Esophagus squamous epithelium (tissue), 5 donors: ENCODE data around the gene LIN7C. TPM values are rescaled to one million over a fixed set of nuclear protein-coding genes. Genes with fewer than 3 reads are reported as not detected.
A peak's percentile ranks its signal among the peaks of the same experiment; 100 is the strongest.

ENCODE experiments used
- DNase-seq: peaks from one replicate; lab custom pipeline; 2025; lab: John Stamatoyannopoulos, UW
- H3K27ac ChIP-seq, 4 donors: fragments of 200-600 bp; sonication (generic); one replicate each; pipeline ENCODE4 v1.5.1; 2016 to 2019; ENCODE audit warnings: mild to moderate bottlenecking in 1 of 4
- H3K27me3 ChIP-seq, 4 donors: fragments of 200-600 bp; sonication (generic); 1 replicate in 3 of 4; 2 replicates in 1 of 4; pipeline versions ENCODE4 v1.5.1 to v1.6.0; 2017 to 2021; ENCODE audit warnings: antibody characterized with exemption in 1 of 4
- H3K36me3 ChIP-seq, 3 donors: fragments of 200-600 bp; sonication (generic); one replicate each; pipeline ENCODE4 v1.5.1; 2016 to 2019
- H3K4me1 ChIP-seq, 3 donors: fragments of 200-600 bp; sonication (generic); one replicate each; pipeline ENCODE4 v1.5.1; 2017 to 2019
- H3K4me3 ChIP-seq, 4 donors: fragments of 200-600 bp; sonication (generic); 1 replicate in 3 of 4; 2 replicates in 1 of 4; pipeline ENCODE4 v1.5.1; 2016 to 2019; ENCODE audit warnings: mild to moderate bottlenecking in 2 of 4, moderate library complexity in 1 of 4
- H3K9me3 ChIP-seq, 3 donors: fragments of 200-600 bp; sonication (generic); one replicate each; pipeline ENCODE4 v1.5.1; 2016 to 2019
- CTCF ChIP-seq, 6 experiments: fragments of 450-650 bp in 4 of 6; fragments of 200-600 bp in 2 of 6; sonication (generic) in 2 of 6; IDR thresholded peaks; one replicate each; pipeline ENCODE4 v1.5.1; 2016 to 2019; ENCODE audit warnings: antibody characterized with exemption in 6 of 6, mild to moderate bottlenecking in 4 of 6, moderate library complexity in 4 of 6
- POLR2A ChIP-seq, 4 donors: fragments of 450-650 bp; IDR thresholded peaks; one replicate each; pipeline ENCODE4 v1.6.1; 2017; ENCODE audit warnings: antibody characterized with exemption in 4 of 4, mild to moderate bottlenecking in 4 of 4, moderate library complexity in 3 of 4
- WGBS, 2 donors: methylation state at CpG; one replicate each; pipeline ENCODE4 v1.1.5; 2018; 5-methylcytosine and 5-hydroxymethylcytosine counted together
- intact Hi-C: fragments of 100-400 bp; cut with DNase I; formaldehyde crosslinking; loops from one replicate; pipeline ENCODE4 v1.15.0; 2022
- total RNA-seq, 4 donors: library from RNA; depleted of rRNA; stranded (reverse); fragments of >200 nt; gene quantifications; one replicate each; pipeline ENCODE4 v1.1.0, GENCODE V29; 2016
- donor health status: DM: yes; HTN: yes; CAD: no.

Gene LIN7C
- total RNA-seq, 4 donors from 2014 or later: 30.4 to 50.3 (median 47.3) TPM

DNA sequence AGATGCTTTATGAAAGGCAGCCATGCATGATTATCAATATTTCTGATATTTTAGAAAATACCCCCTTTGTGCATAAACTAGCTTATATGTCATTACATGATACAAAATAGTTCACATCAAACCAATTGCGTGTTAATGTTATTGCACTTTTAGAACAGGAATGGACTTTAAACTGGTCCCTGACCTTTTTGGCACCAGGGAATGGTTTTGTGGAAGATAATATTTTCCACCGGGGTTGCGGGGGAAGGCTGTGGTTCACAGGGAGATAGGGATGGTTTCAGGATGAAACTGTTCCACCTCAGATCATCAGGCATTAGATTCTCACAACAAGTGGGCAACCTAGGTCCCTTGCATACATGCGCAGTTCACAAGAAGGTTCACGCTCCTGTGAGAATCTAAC lies 17.5 kb downstream of the LIN7C start:
- TF ChIP-seq POLR2A (IDR thresholded peaks at IDR 0.05) (no peak), CTCF (IDR thresholded peaks at IDR 0.05) (no peak)
- WGBS, 2 donors: 92 to 98% methylated on average over 3 of the region's 5 CpGs
- Histone ChIP-seq H3K27ac (no peak overlapping the region), H3K4me3 (no peak overlapping the region), H3K36me3 (peaks cover 6 to 53% (median 19%) of the 10 kb centered on the region in 3 donors), H3K27me3 (no peaks in the 10 kb centered on the region), H3K9me3 (no peaks in the 10 kb centered on the region), H3K4me1 (no peaks in the 10 kb centered on the region)
- no peak for DNase-seq
- intact Hi-C loops: loop anchor here (5.0 kb wide), 1 partner anchor 307 kb away; no protein-coding TSS in a partner anchor

GRCh38 chr11:27487706-27488105 lies 18.9 kb downstream of the LIN7C start:
- H3K4me3 ChIP-seq: no peak overlapping the region
- H3K36me3 ChIP-seq: peaks cover 6 to 39% (median 15%) of the 10 kb centered on the region in 3 donors
- no peak overlapping the region for H3K27ac ChIP-seq
- no peaks in the 10 kb centered on the region for H3K9me3 ChIP-seq
- H3K4me1 ChIP-seq: no peaks in the 10 kb centered on the region
- no peaks in the 10 kb centered on the region for H3K27me3 ChIP-seq
- DNase-seq: no peak
- 85 to 89% methylated on average over 5 to 6 of the region's 6 CpGs for WGBS, 2 donors
- no peak for TF ChIP-seq CTCF (IDR thresholded peaks at IDR 0.05)
- TF ChIP-seq POLR2A (IDR thresholded peaks at IDR 0.05): no peak
- intact Hi-C loops: loop anchor here (5.0 kb wide), 1 partner anchor 305 kb away; no protein-coding TSS in a partner anchor

DNA sequence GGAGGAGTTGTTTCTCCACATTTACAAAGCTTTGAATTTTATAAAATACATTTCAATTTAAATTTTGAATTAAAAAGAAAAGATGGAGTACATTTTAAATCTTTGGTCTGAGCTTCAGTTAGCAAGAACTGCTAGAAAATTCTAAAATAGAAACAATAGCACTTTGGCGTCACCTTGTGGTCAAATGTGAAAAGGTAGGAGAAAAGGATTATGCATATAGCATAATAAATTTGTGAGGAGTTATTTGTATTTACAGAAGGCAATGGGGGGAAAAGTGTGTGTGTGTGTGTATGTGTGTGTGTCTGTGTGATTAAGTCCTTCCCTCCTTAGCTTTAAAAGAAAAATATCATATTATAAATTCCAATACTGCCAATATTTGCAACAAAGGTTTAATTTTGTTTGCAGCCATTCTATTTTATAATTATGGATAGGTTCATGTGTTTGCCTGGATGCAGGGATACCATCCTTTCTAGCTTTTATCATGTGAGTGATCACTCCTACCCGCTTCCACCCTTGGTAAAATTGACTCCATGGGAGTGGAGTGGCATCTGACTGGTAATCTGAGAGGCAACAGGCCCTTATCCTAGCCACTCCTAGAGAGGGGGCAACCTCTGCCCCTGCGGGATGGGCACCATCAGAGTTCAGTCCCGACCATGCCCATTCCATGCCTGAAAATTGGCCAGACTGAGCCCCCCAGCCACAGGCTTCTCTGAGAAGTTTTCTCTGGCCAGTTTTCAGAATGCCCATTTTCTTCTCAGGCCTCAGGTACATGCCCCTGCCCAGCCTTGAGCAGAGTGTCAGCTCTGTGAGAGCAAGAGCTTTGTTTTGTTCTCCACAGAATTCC lies 20.4 kb downstream of the LIN7C start:
- Histone ChIP-seq H3K9me3 (no peaks in the 10 kb centered on the region), H3K4me1 (no peaks in the 10 kb centered on the region), H3K36me3 (peaks cover 1 to 23% (median 6%) of the 10 kb centered on the region in 3 donors), H3K27ac (no peak overlapping the region), H3K4me3 (no peak overlapping the region), H3K27me3 (no peaks in the 10 kb centered on the region)
- TF ChIP-seq POLR2A (IDR thresholded peaks at IDR 0.05) (no peak), CTCF (IDR thresholded peaks at IDR 0.05) (peak; percentile 75 to 97 (median 92))
- intact Hi-C loops: loop anchor here (5.0 kb wide), 1 partner anchor 304 kb away; no protein-coding TSS in a partner anchor
- DNase-seq: no peak
- 10 to 25% methylated on average over 2 to 4 of the region's 4 CpGs for WGBS, 2 donors

DNA sequence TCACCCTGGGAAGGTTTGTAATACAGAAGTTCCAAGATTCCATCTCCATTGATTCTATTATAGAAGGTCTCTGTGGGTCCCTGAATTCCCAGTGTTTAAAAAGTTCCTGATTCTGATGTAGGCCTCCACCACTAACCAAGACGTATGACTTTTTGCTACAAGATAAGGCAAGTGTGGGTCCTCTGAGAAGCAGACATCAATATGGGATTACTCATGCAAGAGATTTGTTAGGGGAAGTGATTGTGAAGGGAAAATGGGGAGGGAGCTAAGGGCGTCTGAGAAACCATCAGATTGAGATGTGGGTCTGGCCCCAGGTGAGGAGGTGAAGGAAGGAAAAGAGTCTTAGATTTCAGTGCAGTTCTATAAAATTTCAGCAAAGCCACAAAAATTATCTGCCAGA lies 23.8 kb downstream of the LIN7C start:
- Histone ChIP-seq H3K27me3 (no peaks in the 10 kb centered on the region), H3K4me1 (no peaks in the 10 kb centered on the region), H3K4me3 (no peak overlapping the region), H3K9me3 (no peaks in the 10 kb centered on the region), H3K27ac (no peak overlapping the region), H3K36me3 (no peaks in the 10 kb centered on the region)
- DNase-seq: no peak
- WGBS, 2 donors: 67 to 76% methylated on average over 1 to 2 of the region's 2 CpGs
- intact Hi-C loops: no loop called here
- TF ChIP-seq CTCF (IDR thresholded peaks at IDR 0.05) (no peak), POLR2A (IDR thresholded peaks at IDR 0.05) (no peak)

- Histone ChIP-seq H3K27ac (no peak overlapping the region), H3K36me3 (no peaks in the 10 kb centered on the region), H3K9me3 (no peaks in the 10 kb centered on the region), H3K4me3 (no peak overlapping the region), H3K27me3 (no peaks in the 10 kb centered on the region), H3K4me1 (no peaks in the 10 kb centered on the region)
- intact Hi-C loops: no loop called here
- WGBS, 2 donors: 82 to 89% methylated on average over 4 of the region's 4 CpGs
- DNase-seq: no peak
- TF ChIP-seq CTCF (IDR thresholded peaks at IDR 0.05) (no peak), POLR2A (IDR thresholded peaks at IDR 0.05) (no peak)
These were observed 24.6 kb downstream of the LIN7C start for GRCh38 chr11:27481992-27482391.
